ENCODE data around the gene BBOX1.

- TF ChIP-seq GABPA (IDR thresholded peaks at IDR 0.05 in 1 of 2, conservative IDR thresholded peaks at IDR 0.05 in 1 of 2), result no peak
- TF ChIP-seq, protein P1, sequence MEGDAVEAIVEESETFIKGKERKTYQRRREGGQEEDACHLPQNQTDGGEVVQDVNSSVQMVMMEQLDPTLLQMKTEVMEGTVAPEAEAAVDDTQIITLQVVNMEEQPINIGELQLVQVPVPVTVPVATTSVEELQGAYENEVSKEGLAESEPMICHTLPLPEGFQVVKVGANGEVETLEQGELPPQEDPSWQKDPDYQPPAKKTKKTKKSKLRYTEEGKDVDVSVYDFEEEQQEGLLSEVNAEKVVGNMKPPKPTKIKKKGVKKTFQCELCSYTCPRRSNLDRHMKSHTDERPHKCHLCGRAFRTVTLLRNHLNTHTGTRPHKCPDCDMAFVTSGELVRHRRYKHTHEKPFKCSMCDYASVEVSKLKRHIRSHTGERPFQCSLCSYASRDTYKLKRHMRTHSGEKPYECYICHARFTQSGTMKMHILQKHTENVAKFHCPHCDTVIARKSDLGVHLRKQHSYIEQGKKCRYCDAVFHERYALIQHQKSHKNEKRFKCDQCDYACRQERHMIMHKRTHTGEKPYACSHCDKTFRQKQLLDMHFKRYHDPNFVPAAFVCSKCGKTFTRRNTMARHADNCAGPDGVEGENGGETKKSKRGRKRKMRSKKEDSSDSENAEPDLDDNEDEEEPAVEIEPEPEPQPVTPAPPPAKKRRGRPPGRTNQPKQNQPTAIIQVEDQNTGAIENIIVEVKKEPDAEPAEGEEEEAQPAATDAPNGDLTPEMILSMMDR (IDR thresholded peaks at IDR 0.05; ENCODE audit: low read depth, low read length, missing input control), result no peak
- no peak for TF ChIP-seq EGR1 (IDR thresholded peaks at IDR 0.05; ENCODE audit: low read depth in 2 of 2)
- no peak for TF ChIP-seq REST (IDR thresholded peaks at IDR 0.05)
- TF ChIP-seq FOXA1 (IDR thresholded peaks at IDR 0.05), result no peak
- TF ChIP-seq, protein P2, sequence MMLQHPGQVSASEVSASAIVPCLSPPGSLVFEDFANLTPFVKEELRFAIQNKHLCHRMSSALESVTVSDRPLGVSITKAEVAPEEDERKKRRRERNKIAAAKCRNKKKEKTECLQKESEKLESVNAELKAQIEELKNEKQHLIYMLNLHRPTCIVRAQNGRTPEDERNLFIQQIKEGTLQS (IDR thresholded peaks at IDR 0.05), result no peak
- peak in 1 of 2 donors; percentile 9 for TF ChIP-seq RAD21 (IDR thresholded peaks at IDR 0.05)
- TF ChIP-seq JUND (IDR thresholded peaks at IDR 0.05), result peak in 1 of 2 donors; percentile 40
- TF ChIP-seq HNF4A (conservative IDR thresholded peaks at IDR 0.05), result peak in 1 of 2 donors; percentile 21
These were observed 14.5 kb upstream of the BBOX1 start for GRCh38 chr11:27025957-27026733.

All from liver (tissue), 3 donors.